ENCODE results near the gene NSD2.

DNA sequence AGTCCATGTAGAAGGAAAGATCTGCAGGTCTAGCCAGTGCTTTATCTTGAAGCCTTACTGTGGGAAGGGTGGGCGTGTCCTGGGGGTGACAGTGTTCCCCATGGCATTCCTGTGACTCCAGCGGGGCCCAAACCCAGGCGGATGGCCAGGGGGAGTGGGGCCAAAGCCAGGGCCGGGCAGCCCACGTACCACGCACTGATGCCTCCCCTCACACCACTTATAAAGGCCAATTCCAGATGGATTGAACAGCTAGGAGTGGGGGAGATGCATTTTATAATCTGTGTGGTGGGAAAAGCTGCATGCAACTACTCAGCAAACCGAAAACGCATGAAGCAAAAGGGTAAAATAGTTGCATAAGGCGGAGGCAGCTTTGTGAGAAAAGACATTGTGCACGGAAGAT lies 101.2 kb downstream of the NSD2 start:
- TF ChIP-seq EP300 (IDR thresholded peaks at IDR 0.05): no peak
- no peak for TF ChIP-seq POLR2A (IDR thresholded peaks at IDR 0.05)
- no peak for TF ChIP-seq CTCF (IDR thresholded peaks at IDR 0.05)

Measured in ovary (tissue), 3 donors.